Keratinocyte (primary cell): Measurements from ENCODE around the gene TSPOAP1. TPM values are rescaled to one million over a fixed set of nuclear protein-coding genes. Genes with fewer than 3 reads are reported as not detected.

Experiments
- DNase-seq: peaks from one replicate; pipeline ENCODE4 v3.0.0-alpha.2; 2011; ENCODE audit warnings: low read depth, missing footprints, low spot score
- FAIRE-seq: peaks from 2 replicates; lab custom pipeline; 2011; peaks lifted over from hg19 to GRCh38; lab: Jason Lieb, UNC
- H2AFZ ChIP-seq: 2 replicates; pipeline ENCODE4 v1.6.0; 2012; ENCODE audit warnings: low read length, control low read depth, inconsistent platforms; ENCODE audit not compliant: control insufficient read depth
- H3K27ac ChIP-seq: 2 replicates; pipeline ENCODE4 v1.5.1; 2011; ENCODE audit warnings: low read length; ENCODE audit not compliant: control insufficient read depth, insufficient read depth
- H3K27me3 ChIP-seq: 3 replicates; pipeline ENCODE4 v1.6.0; 2011; ENCODE audit warnings: low read length; ENCODE audit not compliant: control insufficient read depth, insufficient read depth; ENCODE audit errors: extremely low read depth
- H3K36me3 ChIP-seq, 2 experiments: 2 replicates in 1 of 2; 3 replicates in 1 of 2; pipeline ENCODE4 v1.5.1; 2011; ENCODE audit warnings: low read length in 2 of 2, mild to moderate bottlenecking in 1 of 2; ENCODE audit not compliant: control insufficient read depth in 2 of 2, insufficient read depth in 2 of 2; ENCODE audit errors: extremely low read depth in 1 of 2
- H3K4me1 ChIP-seq: 3 replicates; pipeline ENCODE4 v1.5.1; 2011; ENCODE audit warnings: low read length; ENCODE audit not compliant: control insufficient read depth, insufficient read depth; ENCODE audit errors: extremely low read depth
- H3K4me2 ChIP-seq: 3 replicates; pipeline ENCODE4 v1.6.0; 2011; ENCODE audit warnings: low read depth, low read length; ENCODE audit not compliant: control insufficient read depth, insufficient read depth; ENCODE audit errors: extremely low read depth
- H3K4me3 ChIP-seq, 3 experiments: fragments of 200-600 bp in 1 of 3; sonication (generic) in 1 of 3; 2 replicates in 2 of 3; 3 replicates in 1 of 3; pipeline ENCODE4 v1.5.1; 2011 to 2016; ENCODE audit warnings: low read length in 3 of 3, mild to moderate bottlenecking in 3 of 3, control low read depth in 2 of 3, inconsistent platforms in 1 of 3, low read depth in 1 of 3, mixed read lengths in 1 of 3, mixed run types in 1 of 3, moderate library complexity in 1 of 3; ENCODE audit not compliant: control insufficient read depth in 2 of 3, insufficient read depth in 2 of 3; ENCODE audit errors: extremely low read depth in 1 of 3
- H3K79me2 ChIP-seq: 2 replicates; pipeline ENCODE4 v1.6.0; 2012; ENCODE audit warnings: low read length; ENCODE audit not compliant: control insufficient read depth, insufficient read depth
- H3K9ac ChIP-seq: 3 replicates; pipeline ENCODE4 v1.6.0; 2011; ENCODE audit warnings: low read length; ENCODE audit not compliant: control insufficient read depth, insufficient read depth; ENCODE audit errors: extremely low read depth
- H3K9me1 ChIP-seq: 3 replicates; pipeline ENCODE4 v1.6.0; 2011; ENCODE audit warnings: low read length; ENCODE audit not compliant: control insufficient read depth, insufficient read depth; ENCODE audit errors: extremely low read depth
- H3K9me3 ChIP-seq: 2 replicates; pipeline ENCODE4 v1.5.1; 2012; ENCODE audit warnings: low read depth, low read length; ENCODE audit not compliant: control insufficient read depth
- H4K20me1 ChIP-seq: 3 replicates; pipeline ENCODE4 v1.6.0; 2011; ENCODE audit warnings: low read length; ENCODE audit not compliant: control insufficient read depth, insufficient read depth; ENCODE audit errors: extremely low read depth
- EZH2 ChIP-seq: IDR thresholded peaks from one replicate; pipeline ENCODE4 v1.6.1; 2012; ENCODE audit warnings: inconsistent platforms, mild to moderate bottlenecking, low read length, moderate library complexity
- dilution Hi-C: fragments of 300-500 bp; cut with MboI; formaldehyde crosslinking; loops from one replicate; pipeline ENCODE4 v1.7.0; 2020; ENCODE audit warnings: low sequenced_read_pairs; ENCODE audit not compliant: extremely low pct_ligation_motif_present
- polyA plus RNA-seq, 5 experiments: library from polyadenylated mRNA; depleted of rRNA in 3 of 5; stranded (reverse) in 3 of 5; stranded (forward) in 1 of 5; unstranded in 1 of 5; fragments of >200 nt; gene quantifications; 1 replicate in 1 of 5; 2 replicates in 3 of 5; 3 replicates in 1 of 5; pipeline versions ENCODE4 v1.2.1 to v1.2.3, GENCODE V29; 2011 to 2012; ENCODE audit warnings: missing spikeins in 2 of 5, low read depth in 1 of 5, low replicate concordance in 1 of 5
- TF ChIP-seq, protein P1 (sequence below), 3 experiments: IDR thresholded peaks in 1 of 3; conservative IDR thresholded peaks in 1 of 3; optimal IDR thresholded peaks in 1 of 3; 2 replicates in 2 of 3; 3 replicates in 1 of 3; pipeline versions ENCODE3 to v1.5.1; 2011; ENCODE audit warnings: low read length in 3 of 3, mild to moderate bottlenecking in 3 of 3, moderate library complexity in 2 of 3, control low read depth in 1 of 3, inconsistent platforms in 1 of 3; ENCODE audit not compliant: insufficient read depth in 2 of 3; ENCODE audit errors: extremely low read depth in 1 of 3

The TSPOAP1 gene
- polyA plus RNA-seq, 1 donor (not counting 4 experiments of a cell fraction or from before 2014, with no cell fraction given) = 0.04 TPM

DNA sequence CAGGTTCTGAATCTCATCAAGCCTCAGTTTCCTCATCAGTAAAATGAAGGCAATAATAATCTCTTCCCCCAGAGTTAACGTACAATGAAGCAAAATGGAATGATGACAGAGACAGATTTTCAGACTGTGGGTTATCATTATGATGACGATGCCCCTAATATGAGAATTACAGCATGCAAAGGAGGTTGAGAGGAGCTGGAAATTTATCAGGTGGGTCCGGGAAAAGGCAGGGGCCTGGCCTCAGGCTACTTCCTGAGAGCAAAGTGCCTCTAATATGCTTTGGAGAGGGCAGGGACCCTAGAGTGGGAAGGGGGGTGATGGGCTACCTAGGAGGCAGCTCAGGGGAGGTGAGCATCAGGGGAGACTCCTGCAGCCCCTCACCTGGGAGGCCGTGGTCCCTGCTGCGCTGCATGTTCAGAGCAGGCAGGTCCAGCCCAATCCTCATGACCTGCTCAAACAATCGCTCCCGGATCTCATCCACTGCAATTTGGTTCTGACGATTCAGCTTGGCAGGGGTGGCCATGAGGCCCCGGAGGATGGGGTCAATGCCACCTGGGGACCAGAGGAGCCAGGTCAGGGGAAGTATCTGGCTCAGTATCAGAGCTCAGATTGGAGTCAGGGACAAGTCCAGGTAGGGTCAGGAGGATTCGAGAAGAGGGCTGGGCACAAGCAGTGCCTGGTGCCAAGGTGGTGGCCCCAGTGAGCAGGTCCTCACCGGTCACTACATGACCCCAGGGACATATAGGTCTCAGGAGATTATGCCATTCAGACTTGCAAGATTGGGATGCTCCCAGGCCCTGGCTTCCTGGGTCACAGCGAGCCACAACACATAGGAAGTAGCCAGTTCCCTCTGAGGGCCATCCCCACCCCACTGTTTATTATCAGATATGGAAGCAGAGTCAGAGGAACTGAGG lies 56.0 kb downstream of the TSPOAP1 start:
- Histone ChIP-seq H3K9ac (no peak overlapping the region), H3K36me3 (no peaks in the 10 kb centered on the region), H3K9me3 (no peaks in the 10 kb centered on the region), H3K27ac (no peak overlapping the region), H3K27me3 (peaks cover 4% of the 10 kb centered on the region), H3K9me1 (no peaks in the 10 kb centered on the region), H4K20me1 (no peaks in the 10 kb centered on the region), H3K4me1 (no peaks in the 10 kb centered on the region), H3K79me2 (no peaks in the 10 kb centered on the region), H2AFZ (no peak overlapping the region), H3K4me2 (no peak overlapping the region), H3K4me3 (no peak overlapping the region)
- dilution Hi-C loops = no loop called here
- TF ChIP-seq EZH2 = no peak
- TF ChIP-seq, protein P1, sequence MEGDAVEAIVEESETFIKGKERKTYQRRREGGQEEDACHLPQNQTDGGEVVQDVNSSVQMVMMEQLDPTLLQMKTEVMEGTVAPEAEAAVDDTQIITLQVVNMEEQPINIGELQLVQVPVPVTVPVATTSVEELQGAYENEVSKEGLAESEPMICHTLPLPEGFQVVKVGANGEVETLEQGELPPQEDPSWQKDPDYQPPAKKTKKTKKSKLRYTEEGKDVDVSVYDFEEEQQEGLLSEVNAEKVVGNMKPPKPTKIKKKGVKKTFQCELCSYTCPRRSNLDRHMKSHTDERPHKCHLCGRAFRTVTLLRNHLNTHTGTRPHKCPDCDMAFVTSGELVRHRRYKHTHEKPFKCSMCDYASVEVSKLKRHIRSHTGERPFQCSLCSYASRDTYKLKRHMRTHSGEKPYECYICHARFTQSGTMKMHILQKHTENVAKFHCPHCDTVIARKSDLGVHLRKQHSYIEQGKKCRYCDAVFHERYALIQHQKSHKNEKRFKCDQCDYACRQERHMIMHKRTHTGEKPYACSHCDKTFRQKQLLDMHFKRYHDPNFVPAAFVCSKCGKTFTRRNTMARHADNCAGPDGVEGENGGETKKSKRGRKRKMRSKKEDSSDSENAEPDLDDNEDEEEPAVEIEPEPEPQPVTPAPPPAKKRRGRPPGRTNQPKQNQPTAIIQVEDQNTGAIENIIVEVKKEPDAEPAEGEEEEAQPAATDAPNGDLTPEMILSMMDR (optimal IDR thresholded peaks at IDR 0.05 in 1 of 3, IDR thresholded peaks at IDR 0.05 in 1 of 3, conservative IDR thresholded peaks at IDR 0.05 in 1 of 3; ENCODE audit: extremely low read depth in 1 of 3, insufficient read depth in 2 of 3, low read length in 3 of 3) = no peak
- no peak for DNase-seq
- FAIRE-seq = no peak

DNA sequence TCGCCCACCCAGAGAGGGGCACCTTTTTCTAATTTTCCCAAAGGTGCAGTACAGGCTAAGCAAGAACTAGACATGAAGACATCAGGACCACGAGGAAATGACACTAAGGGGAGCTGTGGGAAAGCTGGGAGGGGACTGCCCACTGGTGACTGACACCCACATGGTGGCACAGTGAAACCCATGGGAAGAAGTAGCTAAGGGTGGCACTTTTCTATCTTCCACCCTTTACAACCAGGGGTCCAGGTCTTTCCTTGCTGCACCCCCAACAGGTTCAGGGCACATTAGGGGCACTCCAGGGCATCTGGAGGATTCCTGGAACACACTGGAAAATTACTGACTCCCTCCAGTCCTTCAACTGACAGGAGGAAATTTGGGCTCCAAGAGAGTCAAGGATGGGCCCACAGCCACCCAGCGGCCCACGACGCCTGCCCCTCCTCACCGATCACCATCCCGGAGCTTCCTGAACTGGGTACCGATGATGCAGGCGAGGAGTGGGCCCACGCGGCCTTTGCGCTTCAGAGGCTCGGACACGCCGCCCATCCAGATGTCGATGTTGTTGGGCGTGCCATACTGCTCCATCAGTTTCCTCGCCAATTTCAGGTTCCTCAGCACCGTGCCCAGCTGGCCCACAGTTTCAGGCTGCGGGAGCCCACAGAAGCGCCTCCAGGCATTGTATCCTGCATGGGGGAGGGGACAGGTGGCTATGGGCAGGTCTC lies 57.2 kb downstream of the TSPOAP1 start:
- no peaks in the 10 kb centered on the region for H4K20me1 ChIP-seq

More for the DNA sequence above, 57.2 kb downstream of the TSPOAP1 start:
- Histone ChIP-seq H3K9me3 (no peaks in the 10 kb centered on the region), H3K4me1 (no peaks in the 10 kb centered on the region), H3K79me2 (no peaks in the 10 kb centered on the region), H3K4me2 (no peak overlapping the region), H2AFZ (no peak overlapping the region), H3K27me3 (no peaks in the 10 kb centered on the region), H3K9me1 (no peaks in the 10 kb centered on the region), H3K27ac (no peak overlapping the region), H3K9ac (no peak overlapping the region), H3K36me3 (no peaks in the 10 kb centered on the region), H3K4me3 (no peak overlapping the region)
- FAIRE-seq (no peak), DNase-seq (no peak)
- dilution Hi-C loops = no loop called here
- TF ChIP-seq, protein P1 (optimal IDR thresholded peaks at IDR 0.05 in 1 of 3, IDR thresholded peaks at IDR 0.05 in 1 of 3, conservative IDR thresholded peaks at IDR 0.05 in 1 of 3; ENCODE audit: extremely low read depth in 1 of 3, insufficient read depth in 2 of 3, low read length in 3 of 3) = no peak
- no peak for TF ChIP-seq EZH2
